HL-60/S4 treated with phorbol 12-myristate 13-acetate at 8.2 ng/mL for 4 days and 3 days (cell line): ENCODE data around the gene KIAA0930.

Experiments
- in situ Hi-C: fragments of 300-500 bp; cut with MboI; formaldehyde crosslinking; loops from 2 replicates; pipeline ENCODE4 v1.15.0; 2022; ENCODE audit warnings: low sequenced_read_pairs

Gene KIAA0930

GRCh38 chr22:45238957-45239680 lies 1.6 kb downstream of the KIAA0930 start:
- in situ Hi-C loops, result no loop called here

- in situ Hi-C loops, result no loop called here
Observed at GRCh38 chr22:45238076-45238956, 2.4 kb downstream of the KIAA0930 start.

GRCh38 chr22:45237065-45237990 lies 3.4 kb downstream of the KIAA0930 start:
- in situ Hi-C loops, result no loop called here

- in situ Hi-C loops, result no loop called here
Observed at GRCh38 chr22:45235851-45236342, 4.8 kb downstream of the KIAA0930 start.

- in situ Hi-C loops, result no loop called here
Observed at GRCh38 chr22:45235101-45235777, 5.5 kb downstream of the KIAA0930 start.

GRCh38 chr22:45233827-45234226 lies 6.9 kb downstream of the KIAA0930 start:
- in situ Hi-C loops, result no loop called here

- in situ Hi-C loops, result no loop called here
Observed at GRCh38 chr22:45233386-45233785, 7.3 kb downstream of the KIAA0930 start.

- in situ Hi-C loops, result no loop called here
Observed at GRCh38 chr22:45231293-45231692, 9.4 kb downstream of the KIAA0930 start.

GRCh38 chr22:45230026-45230721 lies 10.5 kb downstream of the KIAA0930 start:
- in situ Hi-C loops, result no loop called here

GRCh38 chr22:45229181-45229580 lies 11.5 kb downstream of the KIAA0930 start:
- in situ Hi-C loops, result no loop called here

- in situ Hi-C loops, result no loop called here
Observed at GRCh38 chr22:45228401-45228754, 12.3 kb downstream of the KIAA0930 start.

GRCh38 chr22:45227645-45228400 lies 12.9 kb downstream of the KIAA0930 start:
- in situ Hi-C loops, result no loop called here

GRCh38 chr22:45226503-45227186 lies 14.0 kb downstream of the KIAA0930 start:
- in situ Hi-C loops, result no loop called here

- in situ Hi-C loops, result no loop called here
Observed at GRCh38 chr22:45225732-45226502, 14.8 kb downstream of the KIAA0930 start.

- in situ Hi-C loops, result no loop called here
Observed at GRCh38 chr22:45224988-45225731, 15.5 kb downstream of the KIAA0930 start.

GRCh38 chr22:45224331-45224730 lies 16.4 kb downstream of the KIAA0930 start:
- in situ Hi-C loops, result no loop called here
